Vagina (tissue), 2 donors: Measurements from ENCODE around the gene CLDN7.

Experiments
- POLR2A ChIP-seq, 2 donors: fragments of 450-650 bp; IDR thresholded peaks; one replicate each; pipeline ENCODE4 v1.6.1; 2017; ENCODE audit warnings: antibody characterized with exemption in 2 of 2, mild to moderate bottlenecking in 2 of 2, moderate library complexity in 2 of 2
- POLR2AphosphoS5 ChIP-seq, 2 donors: sonication (generic); formaldehyde crosslinking; IDR thresholded peaks; one replicate each; pipeline ENCODE4 v1.9.0; 2017; ENCODE audit warnings: antibody characterized with exemption in 2 of 2, mild to moderate bottlenecking in 2 of 2, low read depth in 1 of 2; ENCODE audit not compliant: insufficient read depth in 1 of 2
- TF ChIP-seq, protein P1 (sequence below), 3 experiments: fragments of 450-650 bp in 2 of 3; fragments of 200-600 bp in 1 of 3; sonication (generic) in 1 of 3; IDR thresholded peaks; one replicate each; pipeline ENCODE4 v1.5.1; 2017 to 2019; ENCODE audit warnings: antibody characterized with exemption in 3 of 3, mild to moderate bottlenecking in 2 of 3, moderate library complexity in 2 of 3

DNA sequence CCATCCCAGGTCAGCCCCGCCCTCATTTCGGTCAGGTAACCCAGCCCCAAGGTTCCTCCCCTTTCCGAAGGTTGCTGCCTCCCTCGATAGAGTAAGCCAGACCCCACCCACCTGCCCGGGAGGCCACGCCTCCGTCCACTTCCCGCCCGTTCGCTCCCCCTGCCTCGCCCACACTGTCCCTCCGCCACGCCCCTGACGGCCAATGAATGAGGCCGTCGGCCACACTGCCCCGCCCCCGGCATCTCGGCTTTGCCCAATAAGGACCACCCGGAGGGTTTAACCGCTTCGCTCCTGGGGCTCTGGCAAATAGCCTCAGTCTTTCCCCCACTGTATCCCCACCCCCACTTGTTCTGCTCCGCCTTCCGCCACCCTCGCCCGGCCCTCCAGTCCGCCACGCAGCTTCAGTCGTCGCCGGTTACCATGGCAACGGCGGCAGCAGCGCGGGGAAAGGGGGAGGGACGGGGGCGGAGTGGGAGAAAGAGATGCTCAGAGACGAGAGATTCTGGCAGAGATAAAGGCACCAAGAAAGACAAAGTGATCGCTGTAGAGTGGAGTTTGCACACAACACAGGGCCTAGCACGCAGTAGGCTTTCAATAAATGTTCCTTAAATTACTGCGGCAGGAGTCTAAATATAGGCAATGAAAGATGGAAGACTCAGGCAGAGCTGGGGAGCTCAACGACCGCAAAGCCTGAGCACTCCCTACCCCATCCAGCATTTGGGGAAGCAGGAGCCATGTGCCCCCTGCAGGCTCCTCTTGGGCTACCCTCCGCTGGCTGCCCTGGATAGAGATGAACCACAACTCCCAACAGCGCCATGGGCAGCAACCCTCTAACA lies 47.8 kb downstream of the CLDN7 start:
- TF ChIP-seq, protein P1, sequence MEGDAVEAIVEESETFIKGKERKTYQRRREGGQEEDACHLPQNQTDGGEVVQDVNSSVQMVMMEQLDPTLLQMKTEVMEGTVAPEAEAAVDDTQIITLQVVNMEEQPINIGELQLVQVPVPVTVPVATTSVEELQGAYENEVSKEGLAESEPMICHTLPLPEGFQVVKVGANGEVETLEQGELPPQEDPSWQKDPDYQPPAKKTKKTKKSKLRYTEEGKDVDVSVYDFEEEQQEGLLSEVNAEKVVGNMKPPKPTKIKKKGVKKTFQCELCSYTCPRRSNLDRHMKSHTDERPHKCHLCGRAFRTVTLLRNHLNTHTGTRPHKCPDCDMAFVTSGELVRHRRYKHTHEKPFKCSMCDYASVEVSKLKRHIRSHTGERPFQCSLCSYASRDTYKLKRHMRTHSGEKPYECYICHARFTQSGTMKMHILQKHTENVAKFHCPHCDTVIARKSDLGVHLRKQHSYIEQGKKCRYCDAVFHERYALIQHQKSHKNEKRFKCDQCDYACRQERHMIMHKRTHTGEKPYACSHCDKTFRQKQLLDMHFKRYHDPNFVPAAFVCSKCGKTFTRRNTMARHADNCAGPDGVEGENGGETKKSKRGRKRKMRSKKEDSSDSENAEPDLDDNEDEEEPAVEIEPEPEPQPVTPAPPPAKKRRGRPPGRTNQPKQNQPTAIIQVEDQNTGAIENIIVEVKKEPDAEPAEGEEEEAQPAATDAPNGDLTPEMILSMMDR (IDR thresholded peaks at IDR 0.05): peak in 2 of 3 experiments; percentile 23 to 26
- TF ChIP-seq POLR2AphosphoS5 (IDR thresholded peaks at IDR 0.05; ENCODE audit: insufficient read depth in 1 of 2, low read depth in 1 of 2): peak in 1 of 2 donors; percentile 82
- no peak for TF ChIP-seq POLR2A (IDR thresholded peaks at IDR 0.05)
